ENCODE measurements around the gene STS. TPM values are rescaled to one million over a fixed set of nuclear protein-coding genes. Genes with fewer than 3 reads are reported as not detected.

The STS gene, protein sequence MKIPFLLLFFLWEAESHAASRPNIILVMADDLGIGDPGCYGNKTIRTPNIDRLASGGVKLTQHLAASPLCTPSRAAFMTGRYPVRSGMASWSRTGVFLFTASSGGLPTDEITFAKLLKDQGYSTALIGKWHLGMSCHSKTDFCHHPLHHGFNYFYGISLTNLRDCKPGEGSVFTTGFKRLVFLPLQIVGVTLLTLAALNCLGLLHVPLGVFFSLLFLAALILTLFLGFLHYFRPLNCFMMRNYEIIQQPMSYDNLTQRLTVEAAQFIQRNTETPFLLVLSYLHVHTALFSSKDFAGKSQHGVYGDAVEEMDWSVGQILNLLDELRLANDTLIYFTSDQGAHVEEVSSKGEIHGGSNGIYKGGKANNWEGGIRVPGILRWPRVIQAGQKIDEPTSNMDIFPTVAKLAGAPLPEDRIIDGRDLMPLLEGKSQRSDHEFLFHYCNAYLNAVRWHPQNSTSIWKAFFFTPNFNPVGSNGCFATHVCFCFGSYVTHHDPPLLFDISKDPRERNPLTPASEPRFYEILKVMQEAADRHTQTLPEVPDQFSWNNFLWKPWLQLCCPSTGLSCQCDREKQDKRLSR
- 1.5 to 2.1 TPM (median 2.0 TPM) in 5 replicates for total RNA-seq (2022; extraction: Qiagen RNA extraction; ENCODE audit: low read depth)

DNA sequence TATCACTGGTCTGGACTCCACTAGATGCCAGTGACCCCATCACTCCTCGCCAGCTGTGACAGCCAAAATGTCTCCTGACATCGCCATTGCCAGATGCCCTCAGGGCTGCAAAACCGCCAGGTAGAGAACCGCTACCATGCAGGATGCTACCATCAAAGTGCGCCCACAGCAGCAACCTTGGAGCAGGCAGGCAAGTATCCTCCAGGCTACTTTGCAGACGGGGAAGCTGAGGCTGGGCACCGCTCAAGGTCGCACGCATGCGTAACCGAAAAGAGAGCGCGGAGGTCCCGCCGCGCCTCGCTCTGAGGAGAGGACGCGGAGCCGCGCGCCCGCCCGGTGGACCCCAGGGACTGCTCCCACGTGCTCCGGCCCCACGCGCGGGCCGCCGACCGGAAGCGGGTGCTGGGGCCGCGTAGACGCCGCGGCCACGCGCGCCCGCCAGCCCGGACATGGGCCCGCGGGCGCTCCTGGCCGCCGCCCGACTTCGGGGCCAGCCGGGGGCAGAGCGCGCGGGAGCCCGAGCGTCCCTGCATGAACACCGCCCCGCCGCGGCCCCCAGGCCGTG is at the start of gene STS:
TSS of gene STS (plus strand) at position 300 of the 565 bp plus-strand sequence. CDS start 105,488 bp downstream, outside the sequence.

DNA sequence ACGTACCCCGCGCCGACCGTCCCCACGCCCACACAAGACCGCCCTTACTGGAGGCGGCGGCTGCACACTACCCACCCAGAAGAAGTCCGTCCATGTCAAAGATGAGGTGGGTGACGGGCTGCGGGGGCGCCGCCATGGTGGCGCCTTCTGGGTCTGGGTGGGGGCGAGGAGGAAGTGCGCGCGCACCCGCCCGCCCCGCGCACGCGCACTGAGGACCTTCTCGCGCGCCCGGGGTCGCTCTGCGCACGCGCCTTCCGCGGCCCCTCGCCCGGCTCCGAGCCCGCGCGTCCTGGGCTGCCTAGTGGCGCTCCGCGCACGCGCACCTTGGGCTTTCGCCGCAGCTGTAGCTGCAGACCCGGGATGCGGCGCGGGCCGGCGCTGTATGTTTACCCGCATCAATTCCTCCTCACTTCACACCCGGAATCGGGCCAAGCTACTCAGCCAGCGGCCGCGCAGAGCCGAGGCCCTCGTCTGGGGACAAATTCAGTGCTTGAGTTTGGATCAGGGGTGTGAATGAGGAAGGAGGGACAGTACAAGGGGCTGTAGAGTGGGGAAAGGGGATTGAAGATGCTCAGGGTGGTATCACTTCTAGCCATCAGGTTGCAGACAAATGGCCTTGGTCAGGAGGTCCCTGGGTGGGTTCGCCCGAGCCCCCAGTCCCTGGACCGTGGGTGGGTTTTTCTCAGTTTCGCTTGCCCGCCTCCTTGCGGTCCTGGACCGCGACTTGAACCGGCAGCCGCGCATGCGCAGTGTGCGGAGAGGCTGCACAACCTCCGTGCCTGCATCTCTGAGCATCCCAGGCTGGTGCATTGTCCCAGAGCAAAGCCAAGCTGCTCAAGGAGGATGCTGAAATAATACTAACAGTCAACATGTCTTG is 704 bp downstream of the STS start, which contains the start of gene PUDP:
TSS of gene PUDP (minus strand) at position 176 of the 877 bp plus-strand sequence. CDS start at position 136, 40 bp downstream.

Other genes with a start within 250 kb of the STS start
- 23.1 to 25.6 TPM (median 24.5 TPM) in 5 replicates for gene PUDP, start 441 bp downstream of the STS start, total RNA-seq (2022; extraction: Qiagen RNA extraction; ENCODE audit: low read depth)

All from A549 treated with GW870086 at 1 μM for 4 hours (cell line).